ENCODE results near the gene WIPF3. TPM values are rescaled to one million over a fixed set of nuclear protein-coding genes. Genes with fewer than 3 reads are reported as not detected.

Gene WIPF3
- total and polyA plus RNA-seq, 2 donors (not counting 1 experiment from before 2014, with no cell fraction given), result not detected

- H3K27ac Mint-ChIP-seq, result no peak overlapping the region
- no peak overlapping the region for H3K4me2 ChIP-seq (replicated peaks; ENCODE audit: low read depth, low read length, poor library complexity, severe bottlenecking)
- POLR2A ChIA-PET, result no interaction called here
Observed at GRCh38 chr7:29794959-29795629, 11.2 kb upstream of the WIPF3 start.

More at GRCh38 chr7:29794959-29795629, 11.2 kb upstream of the WIPF3 start:
- Mint-ChIP-seq H3K9me3 (ENCODE audit: insufficient read depth) (peaks cover 2% of the 10 kb centered on the region), H3K4me3 (no peak overlapping the region), H3K27me3 (peaks cover 11% of the 10 kb centered on the region), H3K4me1 (no peaks in the 10 kb centered on the region)
- Histone ChIP-seq H3K36me3 (replicated peaks in 1 of 2; ENCODE audit: control extremely low read depth in 1 of 2, control insufficient read depth in 1 of 2, extremely low read depth in 1 of 2, insufficient read depth in 2 of 2, low read length in 1 of 2) (no peaks in the 10 kb centered on the region), H3K27me3 (replicated peaks in 1 of 4; ENCODE audit: control extremely low read depth in 1 of 4, control insufficient read depth in 3 of 4, insufficient read depth in 4 of 4, low read length in 3 of 4) (no peaks in the 10 kb centered on the region), H3K4me3 (ENCODE audit: control extremely low read depth in 1 of 5, extremely low read depth in 1 of 5, insufficient read depth in 1 of 5, low read depth in 2 of 5, low read length in 4 of 5) (no peak overlapping the region), H3K27ac (ENCODE audit: low read length in 2 of 2) (no peak overlapping the region), H3K79me2 (ENCODE audit: control insufficient read depth, insufficient read depth, low read length) (no peaks in the 10 kb centered on the region), H3K9me3 (ENCODE audit: control extremely low read depth in 1 of 3, control insufficient read depth in 2 of 3, insufficient read depth in 1 of 3, low read length in 2 of 3) (peaks cover 0 to 1% (median 0%) of the 10 kb centered on the region in 3 donors), H3K9ac (ENCODE audit: low read length) (no peak overlapping the region), H4K20me1 (ENCODE audit: control insufficient read depth, insufficient read depth, low read length, poor library complexity, severe bottlenecking) (no peaks in the 10 kb centered on the region), H2AFZ (ENCODE audit: insufficient read depth, low read depth, low read length, poor library complexity, severe bottlenecking) (no peak overlapping the region), H3K4me1 (ENCODE audit: control insufficient read depth in 2 of 2, insufficient read depth in 2 of 2, low read length in 2 of 2) (no peaks in the 10 kb centered on the region)
- DNase-seq (no peak), ATAC-seq (ENCODE audit: low read depth) (no peak)
- CTCF ChIA-PET, result interaction anchor here (0.5 kb wide), 1 partner anchor 200 kb away, joined by 5 read pairs; no protein-coding TSS in a partner anchor
- TF ChIP-seq CTCF (IDR thresholded peaks at IDR 0.05), result no peak
- TF ChIP-seq EZH2 (IDR thresholded peaks at IDR 0.05; ENCODE audit: borderline replicate concordance, insufficient read depth, low read depth, low read length, poor library complexity, severe bottlenecking), result no peak
- 94% methylated on average over 2 of the region's 6 CpGs for WGBS (ENCODE audit: insufficient coverage)
- intact Hi-C loops (cut with micrococcal nuclease), result no loop called here
